Measurements from ENCODE around the gene LRRC3. TPM values are rescaled to one million over a fixed set of nuclear protein-coding genes. Genes with fewer than 3 reads are reported as not detected.
A peak's percentile ranks its signal among the peaks of the same experiment; 100 is the strongest.
"Not testable (repeated sequence)": the region's sequence is repeated elsewhere in the genome, so short reads cannot be mapped to it uniquely, and the experiment has no call there.

The LRRC3 gene
- total RNA-seq, 1 donor from 2014 or later = 2.1 TPM

GRCh38 chr21:44502171-44502958 lies 47.1 kb downstream of the LRRC3 start:
- DNase-seq (no peak), ATAC-seq (no peak)

GRCh38 chr21:44503006-44503889 lies 47.9 kb downstream of the LRRC3 start:
- DNase-seq; ATAC-seq; intact Hi-C loops (cut with micrococcal nuclease): not testable (repeated sequence)

More at GRCh38 chr21:44502171-44502958, 47.1 kb downstream of the LRRC3 start:
- intact Hi-C loops (cut with micrococcal nuclease) = no loop called here

DNA sequence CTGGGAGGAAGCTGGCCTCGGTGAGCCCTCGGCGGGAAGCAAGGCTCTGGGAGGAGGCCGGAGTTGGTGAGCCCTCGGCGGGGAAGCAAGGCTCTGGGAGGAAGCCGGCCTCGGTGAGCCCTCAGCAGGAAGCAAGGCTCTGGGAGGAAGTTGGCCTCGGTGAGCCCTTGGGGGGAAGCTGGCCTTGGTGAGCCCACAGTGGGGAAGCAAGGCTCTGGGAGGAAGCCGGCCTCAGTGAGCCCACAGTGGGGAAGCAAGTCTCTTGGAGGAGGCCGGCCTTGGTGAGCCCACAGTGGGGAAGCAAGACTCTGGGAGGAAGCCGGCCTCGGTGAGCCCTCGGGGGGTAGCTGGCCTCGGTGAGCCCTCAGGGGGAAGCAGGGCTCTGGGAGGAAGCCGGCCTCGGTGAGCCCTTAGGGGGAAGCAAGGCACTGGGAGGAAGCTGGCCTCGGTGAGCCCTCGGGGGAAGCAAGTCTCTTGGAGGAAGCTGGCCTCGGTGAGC lies 48.6 kb downstream of the LRRC3 start:
- ATAC-seq = no peak
- no peak for DNase-seq
- intact Hi-C loops (cut with micrococcal nuclease) = no loop called here

- no peak for DNase-seq
- intact Hi-C loops (cut with micrococcal nuclease) = no loop called here
Measured at GRCh38 chr21:44505673-44506278, 50.5 kb downstream of the LRRC3 start.

DNA sequence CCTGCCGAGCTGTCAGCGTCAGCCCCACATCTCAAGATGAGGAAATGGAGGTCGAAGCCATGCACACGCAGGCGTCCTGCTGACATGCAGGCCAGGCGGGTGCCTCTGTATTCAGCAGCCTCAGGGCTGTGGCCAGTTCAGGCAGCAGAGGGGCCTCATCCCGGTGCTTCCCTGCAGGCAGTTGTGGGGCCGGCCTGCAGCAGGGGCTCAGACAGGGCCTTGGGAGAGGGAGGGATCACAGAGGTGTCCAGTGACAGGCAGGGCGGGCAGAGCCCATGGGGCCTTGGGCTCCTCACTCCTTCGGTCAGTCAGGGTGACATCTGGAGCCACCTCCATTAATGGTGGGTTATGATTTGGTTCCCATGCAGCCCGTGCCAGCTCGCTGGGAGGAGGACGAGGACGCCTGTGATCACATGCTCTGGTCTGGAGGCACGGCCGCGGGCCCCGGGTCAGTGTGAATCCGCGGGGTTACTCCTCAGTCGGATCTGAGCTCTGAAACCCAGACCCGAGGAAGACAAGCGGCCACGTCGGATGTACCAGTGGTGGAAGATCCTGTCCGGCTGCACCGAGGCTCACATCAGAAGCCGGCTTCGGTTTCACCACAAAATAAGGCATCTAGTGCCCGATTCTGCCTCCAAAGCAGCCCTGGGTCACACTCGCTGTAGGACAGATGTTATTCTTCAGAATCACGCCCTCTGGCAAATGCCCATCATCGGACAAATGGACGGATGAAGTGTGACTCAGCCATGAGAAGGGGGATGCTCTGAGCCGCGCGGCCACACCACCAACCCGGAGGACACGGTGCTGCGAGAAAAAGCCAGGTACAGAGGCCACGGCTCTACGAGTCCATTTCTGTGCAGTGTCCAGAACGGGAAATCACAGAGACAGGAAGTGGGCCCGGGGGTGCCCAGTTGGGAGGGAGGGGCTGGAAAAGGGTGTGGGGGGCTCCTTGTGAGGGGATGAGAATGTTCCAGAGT lies 51.3 kb downstream of the LRRC3 start:
- ATAC-seq = no peak

More at GRCh38 chr21:44505673-44506278, 50.5 kb downstream of the LRRC3 start:
- no peak for ATAC-seq

GRCh38 chr21:44507673-44508425 lies 52.5 kb downstream of the LRRC3 start:
- DNase-seq = peak; percentile 21
- intact Hi-C loops (cut with micrococcal nuclease) = no loop called here
- no peak for ATAC-seq

More for the DNA sequence above, 51.3 kb downstream of the LRRC3 start:
- intact Hi-C loops (cut with micrococcal nuclease) = no loop called here
- peak; percentile 9 for DNase-seq

GRCh38 chr21:44508426-44508710 lies 53.1 kb downstream of the LRRC3 start:
- ATAC-seq = no peak
- DNase-seq = peak; percentile 6
- intact Hi-C loops (cut with micrococcal nuclease) = no loop called here

DNA sequence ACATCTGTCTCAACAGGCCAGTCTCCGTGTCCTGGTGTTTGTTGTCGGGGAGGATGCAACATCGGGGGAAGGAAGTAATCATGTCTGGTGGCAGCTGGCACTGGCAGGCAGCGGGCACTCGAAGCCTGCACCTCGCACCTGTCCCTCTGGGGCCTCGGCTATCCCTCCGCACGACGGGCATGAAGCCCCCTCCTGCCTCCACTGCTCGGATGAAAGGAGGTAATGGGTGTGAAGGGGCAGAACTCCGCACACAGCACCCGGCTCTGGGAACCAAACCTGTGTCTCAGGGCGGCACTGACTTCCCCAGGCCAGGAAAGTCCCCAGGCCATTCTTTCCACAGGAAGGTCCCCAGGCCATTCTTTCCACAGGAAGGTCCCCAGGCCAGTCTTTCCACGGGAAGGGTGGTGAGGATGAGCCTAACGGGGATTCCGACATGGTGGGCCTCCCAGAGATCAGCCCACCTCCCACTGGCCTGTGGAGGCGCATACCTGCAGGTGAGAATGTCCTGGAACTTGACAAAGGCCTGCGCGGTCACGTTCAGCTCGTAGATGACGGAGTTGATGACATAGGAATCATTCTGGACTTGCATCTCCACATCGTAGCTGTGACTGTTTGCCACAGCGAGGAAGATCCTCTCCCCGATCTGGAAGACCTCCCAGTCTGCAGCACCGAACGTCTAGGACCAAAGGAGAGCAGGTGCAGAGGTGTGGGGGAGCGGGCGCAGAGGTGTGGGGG lies 53.6 kb downstream of the LRRC3 start:
- ATAC-seq (no peak), DNase-seq (peak; percentile 6)
- intact Hi-C loops (cut with micrococcal nuclease) = no loop called here

DNA sequence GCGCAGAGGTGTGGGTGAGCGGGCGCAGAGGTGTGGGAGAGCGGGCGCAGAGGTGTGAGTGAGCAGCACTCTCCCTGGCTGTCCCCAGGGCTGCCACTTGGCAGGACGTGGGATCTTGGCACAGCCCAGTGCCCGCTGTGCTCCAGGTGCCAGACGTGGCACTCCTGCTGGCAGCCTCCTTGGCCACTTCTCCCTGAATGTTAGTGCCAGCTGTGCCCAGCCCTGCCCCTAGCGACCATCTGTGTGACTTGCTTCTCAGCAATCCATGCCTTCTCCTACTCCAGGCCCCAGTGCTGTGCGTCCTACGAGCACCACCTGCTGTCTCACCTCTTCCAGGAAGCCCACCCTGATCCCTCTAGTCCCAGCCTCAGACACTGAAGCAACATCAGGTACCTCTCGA lies 54.2 kb downstream of the LRRC3 start:
- DNase-seq = peak; percentile 91
- intact Hi-C loops (cut with micrococcal nuclease) = no loop called here
- peak; percentile 93 for ATAC-seq

GRCh38 chr21:44510109-44510507 lies 54.8 kb downstream of the LRRC3 start:
- intact Hi-C loops (cut with micrococcal nuclease) = no loop called here
- ATAC-seq (no peak), DNase-seq (no peak)

DNA sequence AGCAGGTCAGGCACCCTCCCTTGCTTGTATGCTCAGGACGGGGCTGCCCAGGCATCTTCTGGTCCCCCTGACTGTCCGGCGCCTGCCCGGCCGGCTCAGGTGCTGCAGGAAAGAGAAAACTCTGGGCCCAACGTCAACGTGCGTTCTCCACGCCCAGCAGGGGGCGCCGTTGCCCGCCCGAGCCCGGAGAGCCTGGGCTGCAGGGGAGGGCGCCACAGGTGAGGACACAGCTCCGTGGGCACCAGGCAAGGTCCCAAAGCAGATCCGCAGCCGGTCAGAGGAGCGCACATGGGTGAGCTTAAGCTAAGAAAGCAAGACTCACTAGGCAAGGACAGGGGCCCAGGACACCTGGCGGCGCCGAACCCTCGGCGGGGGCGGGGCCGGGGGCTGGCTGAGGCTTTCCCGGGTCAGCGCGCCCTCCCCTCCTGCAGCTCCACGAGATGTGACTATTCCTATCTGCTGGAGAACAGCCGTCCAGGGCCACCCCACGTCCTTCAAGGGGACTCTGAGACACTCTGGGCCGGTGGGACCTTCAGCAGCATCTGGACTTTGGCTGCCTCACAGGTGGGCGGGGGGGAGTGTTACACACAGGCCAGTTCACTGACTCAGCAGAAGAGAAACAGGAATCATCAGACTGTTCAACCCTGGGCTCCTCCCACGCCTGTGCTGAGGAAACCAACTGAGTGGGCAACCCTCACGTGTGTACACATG lies 55.4 kb downstream of the LRRC3 start:
- peak; percentile 72 for DNase-seq
- peak; percentile 71 for ATAC-seq
- intact Hi-C loops (cut with micrococcal nuclease) = no loop called here

DNA sequence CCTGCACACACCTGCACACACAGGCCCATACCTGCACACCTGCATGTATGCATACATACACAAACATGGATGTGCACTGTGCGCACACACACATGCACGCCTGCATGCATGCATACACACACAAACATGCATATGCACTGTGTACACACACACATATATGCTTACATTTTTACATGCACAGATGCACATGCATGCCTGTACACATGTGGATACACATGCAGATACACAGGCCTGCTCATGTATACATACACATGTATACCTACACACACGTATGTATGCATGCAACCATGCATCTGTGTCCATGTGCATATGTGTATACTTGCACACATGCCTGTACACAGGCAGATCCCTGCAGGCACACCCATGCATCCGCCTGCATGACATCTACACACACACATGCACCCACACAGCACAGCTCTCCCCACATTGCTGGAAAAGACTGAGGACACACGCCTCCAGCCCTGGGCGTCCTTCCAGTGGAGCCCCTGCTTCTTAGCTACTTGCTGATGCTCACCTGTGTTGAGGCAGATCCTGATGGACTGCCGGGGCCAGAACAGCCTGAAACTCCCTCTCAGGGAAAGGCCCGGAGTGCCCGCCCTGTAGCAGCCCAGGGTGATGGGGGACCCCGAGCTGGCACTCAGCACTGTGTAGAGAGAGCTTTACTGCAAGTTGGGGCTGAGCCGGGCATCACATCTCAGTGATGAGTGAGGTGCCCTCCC lies 56.1 kb downstream of the LRRC3 start:
- DNase-seq (no peak), ATAC-seq (no peak)
- intact Hi-C loops (cut with micrococcal nuclease) = no loop called here

Measured in left ventricle myocardium superior (tissue), 1 donor.